T-helper 1 cell treated with Interleukin-12 subunit alpha and Interleukin-12 subunit beta and Interleukin-4 antibody, amounts not matched to agents 30 ng/mL and 1 ng/mL, for 36 hours (primary cell): Measurements from ENCODE around the gene ELMOD1. TPM values are rescaled to one million over a fixed set of nuclear protein-coding genes. Genes with fewer than 3 reads are reported as not detected.

Experiments used
- intact Hi-C: fragments of 100-400 bp; cut with micrococcal nuclease; formaldehyde crosslinking; loops from one replicate; pipeline ENCODE4 v1.15.1; 2024
- total RNA-seq: library from RNA; stranded (reverse); gene quantifications from 2 replicates; pipeline ENCODE4 v1.2.3, GENCODE V29; 2022

Gene ELMOD1
- total RNA-seq, 1 donor from 2014 or later, result not detected

GRCh38 chr11:107682572-107682971 is 91.6 kb downstream of the ELMOD1 start:
- intact Hi-C loops, result loop anchor here (10.0 kb wide), 1 partner anchor 1598 kb away; no protein-coding TSS in a partner anchor

DNA sequence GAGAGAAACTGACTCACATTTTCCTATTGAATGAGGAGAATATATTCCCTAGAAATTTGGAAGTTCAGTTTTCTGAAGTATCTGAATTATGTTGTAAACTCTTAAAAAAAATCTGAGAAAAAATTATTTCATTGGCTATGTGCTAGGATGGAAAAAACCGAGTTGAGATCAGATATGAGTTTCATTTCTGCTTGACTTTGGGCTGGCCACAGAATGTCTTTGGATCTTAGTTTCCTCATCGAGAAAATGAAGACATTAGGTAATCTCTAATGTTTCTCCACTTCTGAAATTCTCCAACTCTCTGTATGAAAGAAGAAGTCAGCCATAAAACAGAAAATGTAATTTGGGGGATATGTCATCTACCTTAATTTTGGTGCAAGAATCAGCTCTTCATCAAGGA is 92.1 kb downstream of the ELMOD1 start:
- intact Hi-C loops, result loop anchor here (10.0 kb wide), 1 partner anchor 1598 kb away; no protein-coding TSS in a partner anchor

- intact Hi-C loops, result loop anchor here (10.0 kb wide), 1 partner anchor 1599 kb away; no protein-coding TSS in a partner anchor
Measured at GRCh38 chr11:107683807-107684206, 92.9 kb downstream of the ELMOD1 start.

DNA sequence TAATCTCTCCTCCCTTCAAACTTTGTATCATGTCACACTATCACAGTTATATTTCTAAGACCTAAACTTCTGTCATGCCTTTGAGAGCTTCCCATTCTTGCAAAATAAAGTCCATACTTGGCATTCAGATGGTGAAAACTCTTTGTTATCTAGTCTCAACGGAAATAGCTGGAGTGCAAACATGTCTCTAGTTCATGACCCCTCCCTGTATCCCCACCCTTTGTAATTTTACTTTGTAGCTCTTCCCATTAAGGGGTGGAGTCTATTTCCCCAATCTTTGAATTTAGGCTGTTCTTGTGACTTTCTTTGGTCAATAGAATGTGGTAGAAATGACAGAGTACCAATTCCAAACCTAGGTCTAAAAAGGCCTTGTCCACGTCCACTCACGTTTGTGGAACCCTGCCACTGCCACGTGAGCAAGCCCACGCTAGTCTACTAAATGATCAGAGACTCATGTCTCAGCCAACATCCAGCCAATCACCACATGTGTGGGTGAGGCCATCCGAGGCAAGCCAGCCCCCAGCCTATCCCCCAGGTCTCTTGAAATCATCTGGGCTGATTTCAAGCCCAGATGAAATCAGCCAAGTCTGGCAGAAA is 97.5 kb downstream of the ELMOD1 start:
- intact Hi-C loops, result loop anchor here (5.0 to 10.0 kb wide), 2 partner anchors 231 to 1604 kb away; partner anchors contain the start of gene CWF19L2

DNA sequence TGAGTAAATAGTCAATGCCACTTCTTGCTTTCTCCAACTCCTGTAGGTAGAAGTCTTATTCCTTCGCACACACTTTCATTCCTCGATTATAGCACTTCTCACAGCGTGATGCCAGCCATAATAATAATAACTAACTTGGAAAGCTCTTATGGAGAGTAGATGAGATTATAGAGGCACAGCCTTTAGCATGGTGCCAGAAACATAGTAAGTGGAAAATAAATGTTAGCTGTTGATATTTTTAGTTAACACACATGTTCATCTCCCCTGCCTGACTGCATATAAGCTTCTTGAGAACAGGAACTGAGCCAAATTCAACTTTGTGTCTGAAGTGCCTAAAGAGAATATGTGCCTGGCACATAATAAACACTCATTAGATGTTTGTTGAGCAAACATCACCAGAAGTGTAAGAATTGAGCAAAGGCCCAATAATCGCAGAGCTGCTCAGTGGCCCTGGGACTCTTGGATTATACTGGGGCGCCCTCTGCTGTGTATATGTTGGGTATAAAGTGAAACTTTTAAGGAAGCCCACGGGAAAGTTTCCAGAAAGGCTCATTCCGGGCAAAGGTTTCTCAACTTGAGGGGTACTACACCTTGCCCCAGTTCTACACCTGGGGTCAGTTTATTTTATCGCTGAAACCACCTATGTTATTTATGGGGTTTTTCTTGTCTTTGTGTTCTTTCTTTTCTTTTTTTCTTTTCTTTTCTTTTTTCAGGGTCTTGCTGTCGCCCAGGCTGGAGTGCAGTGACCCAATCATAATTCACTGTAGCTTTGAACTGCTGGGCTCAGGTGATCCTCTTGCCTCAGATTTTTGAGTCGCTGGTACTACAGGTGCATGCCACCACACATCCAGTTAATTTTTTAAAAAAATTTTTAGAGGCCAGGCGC is 98.6 kb downstream of the ELMOD1 start:
- intact Hi-C loops, result loop anchor here (1.0 to 10.0 kb wide), 6 partner anchors 113 to 1605 kb away; partner anchors contain the start of gene CWF19L2

DNA sequence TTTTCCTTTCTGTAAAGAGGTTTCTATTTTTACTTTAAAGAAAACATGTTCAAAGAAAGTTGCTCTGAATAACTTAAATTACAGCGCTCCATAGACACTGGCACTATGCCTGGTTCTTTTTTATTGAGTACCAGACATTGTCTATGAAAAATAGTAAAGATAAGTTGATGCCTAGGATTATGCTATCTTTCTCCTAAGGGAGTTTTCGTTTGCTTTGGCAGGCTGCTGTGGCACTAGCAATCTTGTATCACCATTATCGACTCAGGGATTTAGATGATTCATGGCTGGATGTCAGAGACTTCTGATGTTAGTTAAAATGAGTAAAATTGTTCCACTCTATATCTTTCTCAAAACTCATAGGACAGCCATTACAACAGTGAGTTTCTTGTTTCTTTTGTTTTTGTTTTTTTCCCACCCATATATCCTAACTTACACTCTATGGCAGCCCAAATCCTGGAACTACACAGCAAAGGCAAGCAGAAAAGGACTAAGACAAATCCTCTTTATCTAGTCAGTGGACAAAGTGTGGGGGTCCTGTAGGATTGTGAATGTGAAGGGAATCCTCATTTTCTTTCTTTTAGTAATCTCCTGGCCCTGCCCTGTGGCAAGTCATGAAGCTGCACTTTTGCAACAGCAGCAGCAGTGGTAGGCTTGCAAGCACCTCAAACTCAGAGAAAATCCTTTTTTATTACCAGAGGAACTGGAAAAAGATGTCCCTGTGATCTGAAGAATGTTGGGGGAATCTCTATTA is 100.2 kb downstream of the ELMOD1 start:
- intact Hi-C loops, result no loop called here

GRCh38 chr11:107695446-107695845 is 104.5 kb downstream of the ELMOD1 start:
- intact Hi-C loops, result no loop called here

GRCh38 chr11:107696140-107696539 is 105.2 kb downstream of the ELMOD1 start:
- intact Hi-C loops, result no loop called here

- intact Hi-C loops, result no loop called here
Measured at GRCh38 chr11:107697291-107697690, 106.3 kb downstream of the ELMOD1 start.

- intact Hi-C loops, result no loop called here
Measured at GRCh38 chr11:107699371-107700285, 108.7 kb downstream of the ELMOD1 start.

- intact Hi-C loops, result no loop called here
Measured at GRCh38 chr11:107702109-107702660, 111.2 kb downstream of the ELMOD1 start.

DNA sequence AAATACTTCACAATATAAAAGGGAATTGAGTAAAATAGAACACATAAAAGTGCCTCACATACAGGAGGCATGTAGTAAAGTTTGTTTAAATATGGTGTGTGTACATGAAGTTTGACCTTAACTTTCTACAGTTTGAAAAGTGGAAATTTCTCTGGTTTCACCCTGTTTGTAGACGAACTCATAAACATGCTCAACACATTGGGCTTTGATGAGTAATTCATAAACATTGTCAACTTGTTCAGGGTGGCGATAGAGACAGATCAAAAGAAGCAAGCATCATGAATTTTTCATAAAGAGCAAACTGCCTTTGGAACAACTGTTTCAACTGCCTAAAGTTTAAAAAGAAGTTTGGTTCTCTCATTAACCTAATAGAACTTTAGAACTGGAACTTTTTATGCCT is 111.8 kb downstream of the ELMOD1 start:
- intact Hi-C loops, result no loop called here

GRCh38 chr11:107704451-107704850 is 113.5 kb downstream of the ELMOD1 start:
- intact Hi-C loops, result no loop called here

- intact Hi-C loops, result no loop called here
Measured at GRCh38 chr11:107705027-107705426, 114.1 kb downstream of the ELMOD1 start.

DNA sequence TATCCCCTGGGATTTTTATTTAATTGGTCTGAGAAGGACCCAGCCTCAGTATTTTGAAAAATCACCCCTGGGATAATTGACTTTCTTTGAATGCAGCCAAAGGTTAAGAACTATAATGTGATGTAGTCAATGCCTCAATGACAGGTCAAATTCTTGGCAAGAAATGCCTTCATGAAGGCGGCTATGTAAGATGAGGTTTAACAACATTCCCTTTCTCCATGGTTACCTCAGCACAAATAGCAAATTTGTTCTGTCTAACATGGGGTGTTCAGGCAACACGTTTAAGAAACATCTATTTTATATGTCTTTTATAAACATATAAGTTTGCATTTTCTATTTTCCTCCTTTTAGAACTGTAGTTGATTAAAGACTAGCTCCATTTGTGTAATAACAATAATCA is 115.6 kb downstream of the ELMOD1 start:
- intact Hi-C loops, result no loop called here

- intact Hi-C loops, result no loop called here
Measured at GRCh38 chr11:107707215-107707671, 116.3 kb downstream of the ELMOD1 start.

- intact Hi-C loops, result no loop called here
Measured at GRCh38 chr11:107707807-107708206, 116.9 kb downstream of the ELMOD1 start.

GRCh38 chr11:107708792-107709191 is 117.8 kb downstream of the ELMOD1 start:
- intact Hi-C loops, result no loop called here

DNA sequence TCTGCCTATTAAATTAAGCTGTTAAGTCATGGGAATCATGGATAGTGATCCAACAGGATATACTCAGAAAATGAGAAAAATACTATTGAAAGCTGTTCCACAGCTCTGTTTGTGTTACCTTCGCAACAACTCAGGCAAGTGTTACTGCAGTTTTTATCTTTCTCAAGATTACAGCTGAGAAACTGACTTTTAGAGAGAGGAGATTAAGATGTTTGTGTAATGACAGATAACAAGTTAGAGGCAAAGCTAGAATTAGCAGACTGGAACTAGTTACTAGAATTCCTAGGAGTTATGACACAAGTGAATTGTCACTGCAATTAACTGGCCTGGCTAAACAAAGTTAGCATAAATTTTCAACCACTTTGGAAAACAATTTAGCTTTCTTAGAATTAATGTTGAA is 119.4 kb downstream of the ELMOD1 start:
- intact Hi-C loops, result no loop called here
